NT2/D1 (cell line): Measurements from ENCODE around the gene KCNG1.

Source experiments
- YY1 ChIP-seq: IDR thresholded peaks from 2 replicates; pipeline ENCODE4 v1.6.1; 2011; ENCODE audit not compliant: insufficient read length, insufficient read depth
- ZNF274 ChIP-seq: IDR thresholded peaks from 2 replicates; pipeline ENCODE4 v1.6.1; 2011; ENCODE audit warnings: mild to moderate bottlenecking, low read depth, low read length

DNA sequence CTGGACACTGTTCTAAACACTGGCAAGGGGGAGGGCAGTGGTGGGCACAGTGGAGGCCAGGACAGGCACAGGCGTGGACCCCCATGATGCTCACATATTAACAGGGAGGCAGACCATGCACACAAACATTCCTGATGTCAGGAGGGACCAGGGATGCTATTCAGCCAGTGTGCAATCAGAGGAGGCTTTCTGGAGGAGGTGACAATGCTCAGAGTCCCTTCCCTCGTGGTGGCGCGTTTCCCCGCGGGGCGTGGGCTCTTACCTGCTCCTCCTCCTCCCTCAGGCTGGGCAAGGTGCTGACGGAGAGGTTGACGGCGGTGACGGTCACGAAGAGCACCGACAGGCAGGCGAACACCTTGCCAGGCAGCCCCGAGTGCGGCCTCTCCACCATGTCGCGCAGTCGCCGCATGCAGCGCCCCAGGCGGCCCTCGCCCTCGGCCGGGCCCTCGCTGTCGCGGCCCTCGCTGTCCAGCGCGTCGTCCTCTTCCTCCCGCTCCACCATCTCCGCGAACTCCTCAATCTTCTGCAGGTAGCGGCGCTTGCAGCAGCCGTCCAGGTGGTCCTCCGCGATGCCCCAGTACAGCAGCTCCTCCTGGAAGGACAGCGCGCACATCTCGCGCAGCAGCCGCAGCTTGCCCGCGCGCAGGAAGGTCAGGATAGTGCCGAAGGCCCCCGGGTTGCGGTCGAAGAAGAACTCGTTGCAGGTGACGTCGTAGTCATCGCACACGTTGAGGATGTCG lies 13.4 kb downstream of the KCNG1 start:
- TF ChIP-seq ZNF274 (no peak), YY1 (no peak)
